Measurements from ENCODE around the gene CCDC192. TPM values are rescaled to one million over a fixed set of nuclear protein-coding genes. Genes with fewer than 3 reads are reported as not detected.

The CCDC192 gene
- 0.31 and 2.0 TPM in 2 replicates for total RNA-seq (ENCODE audit: low replicate concordance)
- long read RNA-seq, partial matches to known transcripts, result 1 of 3 reads
- long read RNA-seq, other reads (novel, unspliced or antisense), result 2 of 3 reads

DNA sequence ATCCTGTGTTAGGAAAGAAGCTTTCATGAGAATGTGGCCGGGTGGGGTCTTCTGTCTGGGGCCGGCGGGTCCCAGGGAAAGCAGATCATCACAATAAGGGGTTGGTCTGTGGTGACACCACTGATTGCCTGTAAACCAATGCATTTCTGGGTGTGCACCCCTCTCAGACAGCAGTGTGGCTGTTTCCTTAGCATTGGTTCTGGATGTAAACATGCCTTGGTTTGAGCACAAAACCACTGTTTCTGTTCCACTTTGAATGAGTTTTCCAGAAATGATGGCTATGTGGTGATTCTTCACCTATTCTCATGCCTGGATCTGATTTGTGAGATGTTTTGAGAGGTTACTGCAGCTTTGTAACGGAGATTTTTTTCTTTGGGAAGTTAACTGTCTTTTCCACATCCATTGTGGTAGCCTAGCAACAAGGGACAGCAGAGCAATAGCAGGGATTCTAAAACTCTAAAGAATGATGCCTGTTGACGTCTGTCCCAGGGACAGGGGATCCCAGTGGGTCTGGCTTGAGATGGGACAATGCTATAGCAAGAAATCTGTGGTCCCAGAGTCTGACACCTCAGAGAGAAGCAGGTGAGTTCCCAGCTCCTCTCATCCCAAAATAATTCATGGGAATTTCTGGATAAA is at the start of gene CCDC192:
TSS of gene CCDC192 (plus strand) at position 466 of the 636 bp plus-strand sequence. CDS start at position 521, 55 bp downstream.
- Mint-ChIP-seq H3K4me1 (ENCODE audit: unreplicated experiment) (peaks cover 47% of the 10 kb centered on the region), H3K27me3 (no peaks in the 10 kb centered on the region), H3K4me3 (no peak within 1 kb of the TSS), H3K27ac (no peak within 1 kb of the TSS), H3K36me3 (no peaks in the 10 kb centered on the region), H3K9me3 (no peaks in the 10 kb centered on the region)
- TF ChIP-seq, protein P1, sequence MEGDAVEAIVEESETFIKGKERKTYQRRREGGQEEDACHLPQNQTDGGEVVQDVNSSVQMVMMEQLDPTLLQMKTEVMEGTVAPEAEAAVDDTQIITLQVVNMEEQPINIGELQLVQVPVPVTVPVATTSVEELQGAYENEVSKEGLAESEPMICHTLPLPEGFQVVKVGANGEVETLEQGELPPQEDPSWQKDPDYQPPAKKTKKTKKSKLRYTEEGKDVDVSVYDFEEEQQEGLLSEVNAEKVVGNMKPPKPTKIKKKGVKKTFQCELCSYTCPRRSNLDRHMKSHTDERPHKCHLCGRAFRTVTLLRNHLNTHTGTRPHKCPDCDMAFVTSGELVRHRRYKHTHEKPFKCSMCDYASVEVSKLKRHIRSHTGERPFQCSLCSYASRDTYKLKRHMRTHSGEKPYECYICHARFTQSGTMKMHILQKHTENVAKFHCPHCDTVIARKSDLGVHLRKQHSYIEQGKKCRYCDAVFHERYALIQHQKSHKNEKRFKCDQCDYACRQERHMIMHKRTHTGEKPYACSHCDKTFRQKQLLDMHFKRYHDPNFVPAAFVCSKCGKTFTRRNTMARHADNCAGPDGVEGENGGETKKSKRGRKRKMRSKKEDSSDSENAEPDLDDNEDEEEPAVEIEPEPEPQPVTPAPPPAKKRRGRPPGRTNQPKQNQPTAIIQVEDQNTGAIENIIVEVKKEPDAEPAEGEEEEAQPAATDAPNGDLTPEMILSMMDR (conservative IDR thresholded peaks at IDR 0.05), result no peak
- no peak for DNase-seq (ENCODE audit: extremely low spot score, unreplicated experiment)

DNA sequence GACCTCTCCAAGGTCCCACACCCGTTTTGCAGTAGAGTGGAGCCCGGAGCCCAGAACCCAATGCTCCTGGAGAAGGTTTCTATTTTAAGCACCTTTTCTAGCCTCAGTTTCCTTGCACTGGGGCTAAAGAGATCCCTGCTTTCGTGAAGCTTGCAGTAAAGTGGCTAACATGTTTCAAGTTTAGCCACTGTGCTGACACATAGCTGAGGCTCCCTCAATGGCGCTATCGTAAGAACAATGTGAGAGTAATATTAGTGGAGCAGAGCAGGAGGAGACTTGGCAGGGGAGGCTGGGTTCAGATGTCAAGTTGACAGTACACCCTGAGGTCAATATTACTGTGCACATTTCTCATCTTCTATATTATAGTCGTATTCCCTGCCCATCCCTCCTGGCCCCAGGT is 46.4 kb upstream of the CCDC192 start:
- Mint-ChIP-seq H3K4me3 (no peak overlapping the region), H3K9me3 (no peaks in the 10 kb centered on the region), H3K36me3 (no peaks in the 10 kb centered on the region), H3K27me3 (peaks cover 4% of the 10 kb centered on the region), H3K4me1 (ENCODE audit: unreplicated experiment) (peaks cover 15% of the 10 kb centered on the region), H3K27ac (no peak overlapping the region)
- TF ChIP-seq, protein P1 (conservative IDR thresholded peaks at IDR 0.05), result no peak
- DNase-seq (ENCODE audit: extremely low spot score, unreplicated experiment), result no peak

DNA sequence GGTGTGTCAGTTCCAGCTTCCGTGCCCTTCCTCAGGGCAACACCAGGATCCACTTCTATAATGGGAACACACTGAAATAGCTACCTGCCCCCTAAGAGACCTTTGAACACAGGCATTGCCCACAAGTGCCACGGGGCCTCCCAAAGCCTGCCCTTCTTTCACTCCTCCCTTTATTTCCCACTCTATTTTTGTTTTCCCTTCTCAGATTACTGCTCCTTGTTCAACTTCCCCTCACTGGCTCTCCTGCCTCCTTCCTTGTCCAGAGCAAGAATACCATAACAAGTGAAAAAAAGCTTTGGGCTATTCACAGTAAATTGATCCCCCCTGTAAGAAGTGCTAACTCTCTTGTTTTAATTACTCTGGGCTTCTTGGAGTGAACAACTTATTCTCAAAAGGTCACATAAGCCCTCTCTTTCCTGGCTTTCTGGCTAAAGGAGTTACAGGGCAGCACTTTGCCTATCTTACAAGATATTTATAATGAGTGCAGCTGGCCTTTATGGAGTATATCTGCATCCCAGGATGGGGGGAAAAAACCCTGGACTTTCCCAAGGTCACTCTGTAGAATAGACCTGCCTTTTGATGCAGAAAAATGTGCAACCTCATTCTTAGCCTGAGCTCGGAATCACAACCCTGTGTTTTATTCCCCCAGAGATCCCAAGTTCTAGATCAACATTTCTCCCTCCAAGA is 43.0 kb upstream of the CCDC192 start:
- H3K4me1 Mint-ChIP-seq (ENCODE audit: unreplicated experiment), result peaks cover 18% of the 10 kb centered on the region
- TF ChIP-seq, protein P1 (conservative IDR thresholded peaks at IDR 0.05), result no peak
- no peaks in the 10 kb centered on the region for H3K36me3 Mint-ChIP-seq
- no peaks in the 10 kb centered on the region for H3K9me3 Mint-ChIP-seq
- H3K27me3 Mint-ChIP-seq, result no peaks in the 10 kb centered on the region
- no peak overlapping the region for H3K4me3 Mint-ChIP-seq
- H3K27ac Mint-ChIP-seq, result no peak overlapping the region
- DNase-seq (ENCODE audit: extremely low spot score, unreplicated experiment), result no peak

- no peaks in the 10 kb centered on the region for H3K9me3 Mint-ChIP-seq
- DNase-seq (ENCODE audit: extremely low spot score, unreplicated experiment), result no peak
- H3K4me3 Mint-ChIP-seq, result no peak overlapping the region
- peaks cover 24% of the 10 kb centered on the region for H3K4me1 Mint-ChIP-seq (ENCODE audit: unreplicated experiment)
- no peaks in the 10 kb centered on the region for H3K36me3 Mint-ChIP-seq
- no peaks in the 10 kb centered on the region for H3K27me3 Mint-ChIP-seq
- TF ChIP-seq, protein P1 (conservative IDR thresholded peaks at IDR 0.05), result no peak
- no peak overlapping the region for H3K27ac Mint-ChIP-seq
Observed at GRCh38 chr5:127664093-127664492, 39.1 kb upstream of the CCDC192 start.

GRCh38 chr5:127665641-127666040 is 37.5 kb upstream of the CCDC192 start:
- Mint-ChIP-seq H3K27me3 (no peaks in the 10 kb centered on the region), H3K4me3 (no peak overlapping the region), H3K9me3 (no peaks in the 10 kb centered on the region), H3K36me3 (no peaks in the 10 kb centered on the region), H3K27ac (no peak overlapping the region), H3K4me1 (ENCODE audit: unreplicated experiment) (peaks cover 12% of the 10 kb centered on the region)
- no peak for DNase-seq (ENCODE audit: extremely low spot score, unreplicated experiment)
- TF ChIP-seq, protein P1 (conservative IDR thresholded peaks at IDR 0.05), result no peak

Data from type B pancreatic cell (in vitro differentiated cells).